ENCODE measurements around the gene DSCAML1. TPM values are rescaled to one million over a fixed set of nuclear protein-coding genes. Genes with fewer than 3 reads are reported as not detected.

Gene DSCAML1
- total RNA-seq, 2 donors from 2014 or later, result 0.08 TPM; not detected in 1

- Mint-ChIP-seq H3K4me3 (no peak overlapping the region), H3K9me3 (no peaks in the 10 kb centered on the region), H3K27me3 (peaks cover 0 to 5% of the 10 kb centered on the region in 2 donors), H3K36me3 (no peaks in the 10 kb centered on the region), H3K4me1 (ENCODE audit: low read depth in 2 of 2) (peaks cover 38 to 54% of the 10 kb centered on the region in 2 donors), H3K27ac (peak overlapping the region in 1 of 2 donors; percentile 63)
- ATAC-seq, result no peak
- DNase-seq (ENCODE audit: low spot score), result no peak
Measured at GRCh38 chr11:117826190-117826570, 29.2 kb upstream of the DSCAML1 start.

GRCh38 chr11:117825538-117826189 lies 28.6 kb upstream of the DSCAML1 start:
- peaks cover 0 to 2% of the 10 kb centered on the region in 2 donors for H3K27me3 Mint-ChIP-seq
- peaks cover 32 to 49% of the 10 kb centered on the region in 2 donors for H3K4me1 Mint-ChIP-seq (ENCODE audit: low read depth in 2 of 2)
- no peak for DNase-seq (ENCODE audit: low spot score)
- H3K27ac Mint-ChIP-seq, result peak overlapping the region in 1 of 2 donors; percentile 76
- H3K36me3 Mint-ChIP-seq, result no peaks in the 10 kb centered on the region
- no peaks in the 10 kb centered on the region for H3K9me3 Mint-ChIP-seq
- H3K4me3 Mint-ChIP-seq, result no peak overlapping the region
- no peak for ATAC-seq

GRCh38 chr11:117824571-117825537 lies 27.8 kb upstream of the DSCAML1 start, which contains the start of gene FXYD2:
Gene FXYD2 (minus strand): TSS chr11:117824744. CDS start chr11:117824678, 66 bp downstream.
- H3K36me3 Mint-ChIP-seq, result no peaks in the 10 kb centered on the region
- peaks cover 26 to 46% of the 10 kb centered on the region in 2 donors for H3K4me1 Mint-ChIP-seq (ENCODE audit: low read depth in 2 of 2)
- peak within 1 kb of the TSS; percentile 28 to 84 for H3K27ac Mint-ChIP-seq
- H3K9me3 Mint-ChIP-seq, result no peaks in the 10 kb centered on the region
- peaks cover 0 to 2% of the 10 kb centered on the region in 2 donors for H3K27me3 Mint-ChIP-seq
- DNase-seq (ENCODE audit: low spot score) (no peak), ATAC-seq (no peak)
- H3K4me3 Mint-ChIP-seq, result peak within 1 kb of the TSS; percentile 6

DNA sequence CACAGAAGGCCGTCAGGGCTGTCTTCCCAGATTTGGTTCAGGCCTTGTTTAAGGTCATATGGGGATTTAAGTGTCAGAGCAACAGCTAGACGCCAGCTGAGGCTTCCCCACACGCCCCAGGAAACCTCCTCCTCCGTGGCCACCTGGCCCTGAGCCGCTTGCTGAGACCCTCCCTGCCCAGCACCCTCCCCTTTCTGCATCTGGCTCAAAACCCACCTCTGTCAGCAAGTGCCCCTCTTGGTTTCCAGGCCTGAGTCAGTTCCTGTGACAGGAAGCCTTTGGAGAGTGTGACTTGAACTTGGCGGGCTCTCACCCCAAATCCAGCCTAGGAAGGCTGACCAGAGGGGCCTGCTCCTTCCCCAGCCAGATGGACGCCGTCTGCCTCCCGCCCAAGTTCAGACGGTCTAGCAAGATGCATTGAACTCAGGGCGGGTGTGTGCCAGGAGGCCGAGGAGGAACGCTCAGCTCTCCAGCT lies 27.0 kb upstream of the DSCAML1 start:
- peak in 1 of 2 donors; percentile 8 for ATAC-seq
- no peak for DNase-seq (ENCODE audit: low spot score)
- Mint-ChIP-seq H3K4me1 (ENCODE audit: low read depth in 2 of 2) (peaks cover 27 to 48% of the 10 kb centered on the region in 2 donors), H3K9me3 (no peaks in the 10 kb centered on the region), H3K27ac (peak overlapping the region; percentile 28 to 84), H3K27me3 (peaks cover 0 to 3% of the 10 kb centered on the region in 2 donors), H3K36me3 (no peaks in the 10 kb centered on the region), H3K4me3 (peak overlapping the region; percentile 6)

- ATAC-seq (peak; percentile 17 to 48), DNase-seq (ENCODE audit: low spot score) (no peak)
- Mint-ChIP-seq H3K9me3 (no peaks in the 10 kb centered on the region), H3K36me3 (no peaks in the 10 kb centered on the region), H3K27me3 (peaks cover 0 to 3% of the 10 kb centered on the region in 2 donors), H3K4me1 (ENCODE audit: low read depth in 2 of 2) (peaks cover 33 to 50% of the 10 kb centered on the region in 2 donors), H3K4me3 (no peak overlapping the region), H3K27ac (peak overlapping the region; percentile 28 to 84)
Measured at GRCh38 chr11:117823294-117823945, 26.4 kb upstream of the DSCAML1 start.

- peaks cover 44 to 53% of the 10 kb centered on the region in 2 donors for H3K4me1 Mint-ChIP-seq (ENCODE audit: low read depth in 2 of 2)
- H3K9me3 Mint-ChIP-seq, result no peaks in the 10 kb centered on the region
- no peak overlapping the region for H3K4me3 Mint-ChIP-seq
- peak overlapping the region in 1 of 2 donors; percentile 84 for H3K27ac Mint-ChIP-seq
- no peak for DNase-seq (ENCODE audit: low spot score)
- H3K27me3 Mint-ChIP-seq, result peaks cover 0 to 3% of the 10 kb centered on the region in 2 donors
- no peaks in the 10 kb centered on the region for H3K36me3 Mint-ChIP-seq
- no peak for ATAC-seq
Measured at GRCh38 chr11:117822074-117823033, 25.3 kb upstream of the DSCAML1 start.

DNA sequence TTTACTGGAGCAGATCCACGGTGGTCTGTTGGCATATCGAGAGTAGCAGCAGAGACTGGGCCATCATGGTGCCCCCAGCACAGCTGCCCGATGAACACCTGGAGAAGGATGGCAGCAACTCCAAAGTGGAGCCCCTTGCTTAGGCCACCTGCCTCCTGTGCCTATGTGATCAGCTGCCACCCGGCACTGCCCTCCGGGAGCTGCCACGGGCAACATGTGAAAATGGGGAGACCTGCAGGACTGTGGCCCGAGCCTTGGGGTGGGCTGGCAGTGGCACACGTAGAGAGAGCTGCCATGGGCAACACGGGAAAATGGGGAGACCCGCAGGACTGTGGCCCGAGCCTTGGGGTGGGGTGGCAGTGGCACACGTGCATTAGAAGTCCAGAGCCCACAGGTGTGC lies 24.4 kb upstream of the DSCAML1 start:
- H3K4me3 Mint-ChIP-seq, result no peak overlapping the region
- no peak for ATAC-seq
- peaks cover 0 to 3% of the 10 kb centered on the region in 2 donors for H3K27me3 Mint-ChIP-seq
- peak overlapping the region in 1 of 2 donors; percentile 65 for H3K27ac Mint-ChIP-seq
- H3K4me1 Mint-ChIP-seq (ENCODE audit: low read depth in 2 of 2), result peaks cover 43 to 57% of the 10 kb centered on the region in 2 donors
- no peaks in the 10 kb centered on the region for H3K9me3 Mint-ChIP-seq
- no peak for DNase-seq (ENCODE audit: low spot score)
- H3K36me3 Mint-ChIP-seq, result no peaks in the 10 kb centered on the region

- Mint-ChIP-seq H3K4me3 (no peak overlapping the region), H3K4me1 (ENCODE audit: low read depth in 2 of 2) (peaks cover 46 to 61% of the 10 kb centered on the region in 2 donors), H3K27ac (no peak overlapping the region), H3K27me3 (peaks cover 0 to 3% of the 10 kb centered on the region in 2 donors), H3K9me3 (no peaks in the 10 kb centered on the region), H3K36me3 (no peaks in the 10 kb centered on the region)
- DNase-seq (ENCODE audit: low spot score) (no peak), ATAC-seq (no peak)
Measured at GRCh38 chr11:117820516-117820915, 23.5 kb upstream of the DSCAML1 start.

DNA sequence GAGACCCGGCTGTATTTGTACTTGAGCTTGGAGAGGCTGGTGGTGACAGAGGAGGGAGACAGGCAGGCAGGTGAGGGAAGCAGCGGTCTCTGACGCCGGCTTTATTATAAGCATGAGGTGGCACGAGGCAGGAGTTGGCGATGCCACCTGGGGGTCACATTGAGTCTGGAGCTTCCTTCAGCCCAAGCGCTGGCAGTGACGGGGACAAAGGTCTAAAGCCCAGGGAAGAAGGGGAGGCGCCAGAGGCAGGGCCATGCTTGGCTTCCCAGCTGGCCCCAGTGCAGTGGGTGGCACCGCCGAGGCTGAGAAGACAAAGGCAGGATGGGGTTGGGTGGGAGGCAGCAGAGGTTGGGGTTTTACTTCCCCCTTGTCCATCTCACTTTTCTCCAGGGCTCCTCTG lies 23.1 kb upstream of the DSCAML1 start:
- Mint-ChIP-seq H3K4me3 (no peak overlapping the region), H3K27me3 (peaks cover 0 to 3% of the 10 kb centered on the region in 2 donors), H3K36me3 (no peaks in the 10 kb centered on the region), H3K9me3 (no peaks in the 10 kb centered on the region), H3K27ac (peak overlapping the region in 1 of 2 donors; percentile 70), H3K4me1 (ENCODE audit: low read depth in 2 of 2) (peaks cover 46 to 61% of the 10 kb centered on the region in 2 donors)
- DNase-seq (ENCODE audit: low spot score), result no peak
- ATAC-seq, result no peak

DNA sequence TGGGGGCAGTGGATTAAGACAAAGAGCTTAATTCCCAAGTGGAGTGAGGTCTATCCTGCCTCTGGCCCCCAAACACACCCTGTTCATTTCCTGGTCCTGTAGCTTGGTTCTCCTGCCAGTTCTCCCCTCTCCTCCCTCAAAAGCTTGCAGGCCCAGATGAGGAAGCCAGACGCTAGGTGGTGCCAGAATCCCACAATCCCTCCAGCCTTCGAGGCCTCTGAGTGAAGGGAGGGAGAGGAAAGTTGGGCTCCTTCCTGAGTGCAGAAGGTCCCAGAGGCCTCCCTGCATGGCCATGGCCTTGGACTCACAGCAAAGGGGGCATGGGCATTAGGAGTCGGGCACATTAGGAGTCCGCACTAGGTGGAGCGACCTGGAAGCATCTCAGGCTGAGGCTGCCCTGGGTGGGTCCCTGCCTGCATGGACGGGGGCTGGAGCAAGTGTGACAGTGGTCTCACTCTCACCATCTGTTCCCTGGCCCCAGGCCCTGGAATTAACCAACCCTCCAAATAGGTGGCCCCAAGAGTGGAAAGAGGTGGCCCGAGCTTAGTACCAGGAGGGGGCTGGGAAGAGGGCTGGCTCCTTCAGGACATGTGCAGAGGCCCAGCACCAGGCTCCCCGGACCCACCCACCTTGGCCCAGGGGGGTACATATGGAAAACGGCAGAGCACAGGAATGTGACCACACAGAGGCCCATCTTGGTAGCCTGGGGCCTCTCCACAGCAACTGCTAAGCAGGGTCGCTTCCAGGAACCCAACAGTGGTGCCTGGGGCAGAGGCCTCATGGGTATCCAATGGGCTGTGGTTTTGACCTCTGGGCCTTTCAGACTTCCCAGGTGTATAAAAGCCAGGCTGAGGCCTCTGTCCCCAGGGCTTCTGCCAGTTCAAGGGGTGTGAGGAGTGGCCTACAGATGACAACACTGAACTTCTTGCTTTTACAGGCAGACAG lies 22.4 kb upstream of the DSCAML1 start:
- Mint-ChIP-seq H3K36me3 (no peaks in the 10 kb centered on the region), H3K9me3 (no peaks in the 10 kb centered on the region), H3K4me3 (no peak overlapping the region), H3K27ac (peak overlapping the region; percentile 70 to 95), H3K27me3 (peaks cover 0 to 3% of the 10 kb centered on the region in 2 donors), H3K4me1 (ENCODE audit: low read depth in 2 of 2) (peaks cover 53 to 62% of the 10 kb centered on the region in 2 donors)
- DNase-seq (ENCODE audit: low spot score) (no peak), ATAC-seq (no peak)

- Mint-ChIP-seq H3K27me3 (peaks cover 0 to 3% of the 10 kb centered on the region in 2 donors), H3K36me3 (no peaks in the 10 kb centered on the region), H3K4me3 (peak overlapping the region; percentile 82), H3K9me3 (no peaks in the 10 kb centered on the region), H3K4me1 (ENCODE audit: low read depth in 2 of 2) (peaks cover 63 to 65% of the 10 kb centered on the region in 2 donors), H3K27ac (peak overlapping the region; percentile 70 to 95)
- peak; percentile 61 to 81 for ATAC-seq
- DNase-seq (ENCODE audit: low spot score), result peak; percentile 90
Measured at GRCh38 chr11:117818041-117818873, 21.2 kb upstream of the DSCAML1 start.
